OCI-LY3 (cell line): ENCODE measurements around the gene ENTR1.

Experiments used
- EZH2phosphoT487 ChIP-seq: fragments of 200-600 bp; shearing (Covaris generic); IDR thresholded peaks from 2 replicates; pipeline ENCODE4 v1.6.1; 2018; ENCODE audit warnings: antibody characterized with exemption, mixed run types, low read depth
- TF ChIP-seq, protein P1 (sequence below): fragments of 200-600, 300-600 bp; sonication (generic); IDR thresholded peaks from 2 replicates; pipeline ENCODE4 v1.5.1; 2014; ENCODE audit warnings: antibody characterized with exemption, low read length, low read depth

DNA sequence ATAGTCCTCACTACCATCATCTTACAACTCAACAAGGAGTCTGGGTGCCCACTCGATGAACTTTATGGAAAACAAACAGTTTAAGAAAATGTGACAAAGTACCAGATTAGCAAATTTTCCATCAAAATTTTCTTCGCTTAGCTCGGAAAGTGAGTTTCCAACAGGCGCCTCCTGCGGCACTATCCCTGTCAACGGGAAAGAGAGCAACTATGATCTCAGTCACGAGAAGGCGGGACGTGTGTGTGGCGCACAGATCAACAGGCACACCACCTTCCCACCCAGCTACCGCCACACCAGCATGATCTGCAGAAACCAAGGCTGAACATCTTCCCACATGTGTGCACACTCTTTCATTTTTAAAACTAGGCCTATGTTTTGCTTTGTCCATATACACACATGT, 42.9 kb upstream of the ENTR1 start:
- TF ChIP-seq, protein P1, sequence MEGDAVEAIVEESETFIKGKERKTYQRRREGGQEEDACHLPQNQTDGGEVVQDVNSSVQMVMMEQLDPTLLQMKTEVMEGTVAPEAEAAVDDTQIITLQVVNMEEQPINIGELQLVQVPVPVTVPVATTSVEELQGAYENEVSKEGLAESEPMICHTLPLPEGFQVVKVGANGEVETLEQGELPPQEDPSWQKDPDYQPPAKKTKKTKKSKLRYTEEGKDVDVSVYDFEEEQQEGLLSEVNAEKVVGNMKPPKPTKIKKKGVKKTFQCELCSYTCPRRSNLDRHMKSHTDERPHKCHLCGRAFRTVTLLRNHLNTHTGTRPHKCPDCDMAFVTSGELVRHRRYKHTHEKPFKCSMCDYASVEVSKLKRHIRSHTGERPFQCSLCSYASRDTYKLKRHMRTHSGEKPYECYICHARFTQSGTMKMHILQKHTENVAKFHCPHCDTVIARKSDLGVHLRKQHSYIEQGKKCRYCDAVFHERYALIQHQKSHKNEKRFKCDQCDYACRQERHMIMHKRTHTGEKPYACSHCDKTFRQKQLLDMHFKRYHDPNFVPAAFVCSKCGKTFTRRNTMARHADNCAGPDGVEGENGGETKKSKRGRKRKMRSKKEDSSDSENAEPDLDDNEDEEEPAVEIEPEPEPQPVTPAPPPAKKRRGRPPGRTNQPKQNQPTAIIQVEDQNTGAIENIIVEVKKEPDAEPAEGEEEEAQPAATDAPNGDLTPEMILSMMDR = no peak
- no peak for TF ChIP-seq EZH2phosphoT487
